Measurements from ENCODE around the gene PCYOX1L. TPM values are rescaled to one million over a fixed set of nuclear protein-coding genes. Genes with fewer than 3 reads are reported as not detected.

The PCYOX1L gene
- polyA plus RNA-seq, 2 of the 4 experiments (the other 2 are of a cell fraction) = 2.1 to 6.7 TPM

DNA sequence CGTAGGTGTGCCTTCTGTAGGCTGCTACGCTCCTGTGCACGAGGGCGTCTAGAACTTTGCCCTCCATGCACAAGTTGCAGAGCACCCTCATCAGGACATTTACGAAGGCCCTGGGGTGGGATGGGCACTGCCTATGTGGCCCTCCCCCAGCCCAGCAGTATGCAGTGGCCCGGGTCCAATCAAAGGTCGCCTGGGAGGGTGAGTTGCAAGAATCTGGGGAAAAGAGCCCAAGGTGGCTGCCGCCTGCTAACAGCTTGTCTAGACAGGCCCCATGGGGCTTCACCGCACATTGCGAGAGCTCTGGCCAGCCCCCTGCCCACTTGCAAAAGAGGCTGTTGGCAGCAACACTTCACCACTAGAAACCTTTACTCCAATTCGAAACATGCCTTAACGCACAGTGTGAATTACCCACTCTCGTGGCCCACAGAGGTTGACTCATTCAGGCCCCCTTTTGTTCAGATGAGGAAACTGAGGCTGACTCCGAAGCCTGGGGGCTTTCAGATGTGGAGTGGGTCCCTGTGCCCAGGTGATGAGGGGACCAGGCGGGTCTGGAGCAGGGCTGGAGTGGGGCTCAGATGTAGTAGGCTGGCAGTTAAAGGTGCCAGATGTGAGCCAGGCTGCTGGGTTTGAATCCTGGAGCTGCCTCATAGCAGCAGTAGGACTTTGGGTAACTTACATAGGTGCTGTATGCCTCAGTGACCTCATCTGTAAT, 53.0 kb downstream of the PCYOX1L start:
- Histone ChIP-seq H3K27ac (peak overlapping the region in 1 of 2 experiments; percentile 19; a peak in 1 of 6 replicates), H3K4me2 (no peak overlapping the region), H3K4me3 (no peak overlapping the region), H3K4me1 (peaks cover 32% of the 10 kb centered on the region), H3K9me3 (no peaks in the 10 kb centered on the region)
- 75% methylated on average over 15 of the region's 15 CpGs for WGBS (ENCODE audit: missing lambda C conversion rate)
- FAIRE-seq (no peak), ATAC-seq (no peak), DNase-seq (ENCODE audit: low read depth in 1 of 2, low spot score in 1 of 2) (no peak)
- no peak for TF ChIP-seq ZNF302 (CRISPR knock-in tag; IDR thresholded peaks at IDR 0.05)
- TF ChIP-seq, protein P1, sequence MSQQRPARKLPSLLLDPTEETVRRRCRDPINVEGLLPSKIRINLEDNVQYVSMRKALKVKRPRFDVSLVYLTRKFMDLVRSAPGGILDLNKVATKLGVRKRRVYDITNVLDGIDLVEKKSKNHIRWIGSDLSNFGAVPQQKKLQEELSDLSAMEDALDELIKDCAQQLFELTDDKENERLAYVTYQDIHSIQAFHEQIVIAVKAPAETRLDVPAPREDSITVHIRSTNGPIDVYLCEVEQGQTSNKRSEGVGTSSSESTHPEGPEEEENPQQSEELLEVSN (IDR thresholded peaks at IDR 0.05; ENCODE audit: borderline replicate concordance, low read depth) = no peak
- TF ChIP-seq CBX2 (IDR thresholded peaks at IDR 0.05; ENCODE audit: borderline replicate concordance, low read depth) = no peak
- TF ChIP-seq BHLHE40 (IDR thresholded peaks at IDR 0.05; ENCODE audit: low read depth, low read length) = no peak
- no peak for TF ChIP-seq NR3C1 (IDR thresholded peaks at IDR 0.05)
- TF ChIP-seq SREBF2 (IDR thresholded peaks at IDR 0.05) = no peak
- no peak for TF ChIP-seq NPAS2 (CRISPR knock-in tag; IDR thresholded peaks at IDR 0.05; ENCODE audit: borderline replicate concordance)
- TF ChIP-seq POLR2AphosphoS2 (conservative IDR thresholded peaks at IDR 0.05; ENCODE audit: low read length) = no peak
- TF ChIP-seq GATA3 (IDR thresholded peaks at IDR 0.05; ENCODE audit: borderline replicate concordance) = no peak
- no peak for TF ChIP-seq EHF (CRISPR knock-in tag; IDR thresholded peaks at IDR 0.05)
- ChIA-PET CTCF (interaction anchor here (8.6 to 52.1 kb wide), 2 partner anchors 23 to 37 kb away, joined by 85 to 1709 read pairs; partner anchors contain the start of genes IL17B and PCYOX1L), POLR2A (no interaction called here)

DNA sequence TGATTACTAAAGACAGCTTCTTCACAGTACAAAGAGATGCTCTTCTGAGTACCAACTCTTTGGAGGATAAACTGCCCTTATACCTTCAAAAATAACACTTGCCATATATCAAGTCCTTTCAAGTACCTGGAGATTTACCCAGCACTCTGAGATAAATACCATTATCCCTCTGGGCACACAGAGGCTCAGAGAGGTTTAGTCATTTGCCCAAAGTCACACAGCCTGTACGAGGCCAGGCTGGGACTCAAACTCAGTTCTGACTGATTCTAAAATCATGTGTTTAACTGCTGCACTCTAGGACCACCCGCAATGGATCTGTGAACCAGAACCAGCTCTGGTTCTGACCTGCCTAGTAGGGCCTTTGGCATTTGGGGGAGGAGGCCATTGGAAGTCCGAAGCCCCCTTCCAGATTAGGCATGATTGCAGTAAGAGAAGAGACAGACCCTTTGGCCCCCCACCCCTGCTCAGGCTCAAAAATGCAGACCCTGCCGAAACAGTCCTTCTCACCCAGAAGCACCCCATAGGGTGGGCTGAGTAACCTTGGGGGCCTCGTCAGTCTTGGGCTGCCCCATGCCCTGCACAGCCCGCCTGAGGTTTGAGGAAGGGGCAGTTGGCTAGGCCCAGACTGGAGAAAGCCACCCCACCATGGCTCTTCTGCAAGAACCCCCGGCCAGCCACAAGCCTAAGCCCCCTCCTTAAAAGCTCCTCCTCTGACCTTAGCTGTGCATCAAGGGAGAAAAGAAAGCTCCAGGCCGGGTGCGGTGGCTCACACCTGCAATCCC, 54.1 kb downstream of the PCYOX1L start:
- no peaks in the 10 kb centered on the region for H3K9me3 ChIP-seq
- no peak overlapping the region for H3K4me2 ChIP-seq
- no peak overlapping the region for H3K27ac ChIP-seq
- no peak overlapping the region for H3K4me3 ChIP-seq
- H3K4me1 ChIP-seq = peaks cover 23% of the 10 kb centered on the region
- no peak for TF ChIP-seq CEBPB (IDR thresholded peaks at IDR 0.05)
- TF ChIP-seq ZFP36 (IDR thresholded peaks at IDR 0.05; ENCODE audit: borderline replicate concordance, partially characterized antibody) = peak; percentile 41
- no peak for DNase-seq (ENCODE audit: low read depth in 1 of 2, low spot score in 1 of 2)
- ChIA-PET CTCF (interaction anchor here (1.2 to 52.1 kb wide), 6 partner anchors 11 to 38 kb away, joined by 4 to 1709 read pairs (median 9); partner anchors contain the start of genes IL17B and PCYOX1L), POLR2A (interaction anchor here (0.6 kb wide), 1 partner anchor 25 kb away, joined by 5 read pairs; no protein-coding TSS in a partner anchor)
- no peak for ATAC-seq
- FAIRE-seq = no peak
- 77% methylated on average over 7 of the region's 9 CpGs for WGBS (ENCODE audit: missing lambda C conversion rate)

DNA sequence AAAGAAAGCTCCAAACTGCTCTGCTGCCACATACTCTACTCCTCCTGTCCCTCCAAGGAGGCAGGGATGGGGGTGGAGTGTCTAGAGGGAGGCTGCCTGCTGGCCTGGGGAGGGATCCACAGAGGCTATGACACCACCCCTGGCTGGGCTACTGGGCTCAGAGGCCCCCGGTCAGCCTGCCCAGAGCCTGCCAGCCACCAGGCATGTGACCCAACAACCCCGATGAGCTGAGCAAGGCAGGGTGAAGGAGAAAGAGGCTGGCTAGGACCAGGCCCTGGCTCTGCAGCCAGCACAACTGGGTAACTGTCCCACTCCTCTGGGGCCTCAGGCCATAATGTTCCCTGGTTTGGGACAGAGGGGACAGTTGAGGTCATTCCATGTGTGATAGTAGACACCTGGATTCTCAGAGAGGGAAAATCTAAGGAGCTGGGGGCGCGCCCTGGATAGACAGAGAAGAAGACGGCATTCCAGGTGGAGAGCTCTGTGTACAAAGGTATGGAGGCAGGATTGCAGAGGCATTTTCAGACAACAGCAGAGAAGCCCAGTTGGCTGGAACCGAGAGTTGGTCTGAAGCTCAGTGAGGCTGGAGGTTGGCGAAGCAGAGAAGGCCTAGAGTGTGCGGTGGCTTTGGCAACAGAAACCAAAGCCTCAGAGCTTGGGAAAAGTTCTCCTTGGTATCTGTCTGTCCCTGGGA, 55.1 kb downstream of the PCYOX1L start:
- ATAC-seq (no peak), DNase-seq (ENCODE audit: low read depth in 1 of 2, low spot score in 1 of 2) (no peak), FAIRE-seq (no peak)
- ChIA-PET POLR2A (interaction anchor here (1.3 kb wide), 1 partner anchor 8 kb away, joined by 4 read pairs; no protein-coding TSS in a partner anchor), CTCF (interaction anchor here (0.6 to 52.1 kb wide), 11 partner anchors 10 to 206 kb away, joined by 3 to 1709 read pairs (median 5); partner anchors contain the start of genes IL17B and PCYOX1L)
- TF ChIP-seq, protein P2, sequence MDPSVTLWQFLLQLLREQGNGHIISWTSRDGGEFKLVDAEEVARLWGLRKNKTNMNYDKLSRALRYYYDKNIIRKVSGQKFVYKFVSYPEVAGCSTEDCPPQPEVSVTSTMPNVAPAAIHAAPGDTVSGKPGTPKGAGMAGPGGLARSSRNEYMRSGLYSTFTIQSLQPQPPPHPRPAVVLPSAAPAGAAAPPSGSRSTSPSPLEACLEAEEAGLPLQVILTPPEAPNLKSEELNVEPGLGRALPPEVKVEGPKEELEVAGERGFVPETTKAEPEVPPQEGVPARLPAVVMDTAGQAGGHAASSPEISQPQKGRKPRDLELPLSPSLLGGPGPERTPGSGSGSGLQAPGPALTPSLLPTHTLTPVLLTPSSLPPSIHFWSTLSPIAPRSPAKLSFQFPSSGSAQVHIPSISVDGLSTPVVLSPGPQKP (IDR thresholded peaks at IDR 0.05; ENCODE audit: low read depth, low read length) = no peak
- TF ChIP-seq, protein P3, sequence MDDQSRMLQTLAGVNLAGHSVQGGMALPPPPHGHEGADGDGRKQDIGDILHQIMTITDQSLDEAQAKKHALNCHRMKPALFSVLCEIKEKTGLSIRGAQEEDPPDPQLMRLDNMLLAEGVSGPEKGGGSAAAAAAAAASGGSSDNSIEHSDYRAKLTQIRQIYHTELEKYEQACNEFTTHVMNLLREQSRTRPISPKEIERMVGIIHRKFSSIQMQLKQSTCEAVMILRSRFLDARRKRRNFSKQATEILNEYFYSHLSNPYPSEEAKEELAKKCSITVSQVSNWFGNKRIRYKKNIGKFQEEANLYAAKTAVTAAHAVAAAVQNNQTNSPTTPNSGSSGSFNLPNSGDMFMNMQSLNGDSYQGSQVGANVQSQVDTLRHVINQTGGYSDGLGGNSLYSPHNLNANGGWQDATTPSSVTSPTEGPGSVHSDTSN (IDR thresholded peaks at IDR 0.05) = no peak
- TF ChIP-seq TP53 (CRISPR knock-in tag; IDR thresholded peaks at IDR 0.05) = no peak
- no peak for TF ChIP-seq FOSB (CRISPR knock-in tag; IDR thresholded peaks at IDR 0.05)
- TF ChIP-seq MYC (IDR thresholded peaks at IDR 0.05; ENCODE audit: borderline replicate concordance, low read length) = no peak
- no peak for TF ChIP-seq HDAC2 (IDR thresholded peaks at IDR 0.05)
- TF ChIP-seq, protein P4, sequence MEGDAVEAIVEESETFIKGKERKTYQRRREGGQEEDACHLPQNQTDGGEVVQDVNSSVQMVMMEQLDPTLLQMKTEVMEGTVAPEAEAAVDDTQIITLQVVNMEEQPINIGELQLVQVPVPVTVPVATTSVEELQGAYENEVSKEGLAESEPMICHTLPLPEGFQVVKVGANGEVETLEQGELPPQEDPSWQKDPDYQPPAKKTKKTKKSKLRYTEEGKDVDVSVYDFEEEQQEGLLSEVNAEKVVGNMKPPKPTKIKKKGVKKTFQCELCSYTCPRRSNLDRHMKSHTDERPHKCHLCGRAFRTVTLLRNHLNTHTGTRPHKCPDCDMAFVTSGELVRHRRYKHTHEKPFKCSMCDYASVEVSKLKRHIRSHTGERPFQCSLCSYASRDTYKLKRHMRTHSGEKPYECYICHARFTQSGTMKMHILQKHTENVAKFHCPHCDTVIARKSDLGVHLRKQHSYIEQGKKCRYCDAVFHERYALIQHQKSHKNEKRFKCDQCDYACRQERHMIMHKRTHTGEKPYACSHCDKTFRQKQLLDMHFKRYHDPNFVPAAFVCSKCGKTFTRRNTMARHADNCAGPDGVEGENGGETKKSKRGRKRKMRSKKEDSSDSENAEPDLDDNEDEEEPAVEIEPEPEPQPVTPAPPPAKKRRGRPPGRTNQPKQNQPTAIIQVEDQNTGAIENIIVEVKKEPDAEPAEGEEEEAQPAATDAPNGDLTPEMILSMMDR (IDR thresholded peaks at IDR 0.05) = no peak
- no peak for TF ChIP-seq EHF (CRISPR knock-in tag; IDR thresholded peaks at IDR 0.05)
- H3K4me1 ChIP-seq = peaks cover 21% of the 10 kb centered on the region
- no peak overlapping the region for H3K4me2 ChIP-seq
- H3K4me3 ChIP-seq = no peak overlapping the region
- no peaks in the 10 kb centered on the region for H3K9me3 ChIP-seq
- WGBS (ENCODE audit: missing lambda C conversion rate) = 97% methylated on average over 8 of the region's 8 CpGs
- H3K27ac ChIP-seq = peak overlapping the region; percentile 13 to 34; a peak in 3 of 6 replicates
